HG03439 (cell line): Measurements from ENCODE around the gene EGLN2.
"Not testable (repeated sequence)": the region's sequence is repeated elsewhere in the genome, so short reads cannot be mapped to it uniquely, and the experiment has no call there.

Experiments used
- ATAC-seq: cut with Tn5 transposase; IDR thresholded peaks from one replicate; pipeline ENCODE4 v1.9.1; 2021; ENCODE audit warnings: mild to moderate bottlenecking, moderate library complexity; ENCODE audit not compliant: unreplicated experiment

EGLN2 gene

DNA sequence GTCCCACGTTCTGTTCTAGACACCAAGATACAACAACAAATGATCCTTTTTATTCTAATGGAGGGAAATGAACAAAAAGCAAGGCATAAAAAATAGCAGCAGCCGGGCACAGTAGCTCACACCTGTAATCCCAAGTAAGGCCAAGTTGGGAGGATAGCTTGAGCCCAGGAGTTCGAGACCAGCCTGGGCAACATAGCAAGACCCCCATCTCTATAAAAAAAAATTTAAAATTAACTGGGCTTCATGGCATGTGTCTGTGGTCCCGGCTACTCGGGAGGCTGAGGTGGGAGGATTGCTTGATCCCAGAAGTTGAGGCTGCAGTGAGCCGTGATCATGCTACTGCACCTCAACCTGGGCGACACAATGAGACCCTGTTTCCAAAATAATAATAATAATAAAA, 22.6 kb upstream of the EGLN2 start:
- no peak for ATAC-seq

DNA sequence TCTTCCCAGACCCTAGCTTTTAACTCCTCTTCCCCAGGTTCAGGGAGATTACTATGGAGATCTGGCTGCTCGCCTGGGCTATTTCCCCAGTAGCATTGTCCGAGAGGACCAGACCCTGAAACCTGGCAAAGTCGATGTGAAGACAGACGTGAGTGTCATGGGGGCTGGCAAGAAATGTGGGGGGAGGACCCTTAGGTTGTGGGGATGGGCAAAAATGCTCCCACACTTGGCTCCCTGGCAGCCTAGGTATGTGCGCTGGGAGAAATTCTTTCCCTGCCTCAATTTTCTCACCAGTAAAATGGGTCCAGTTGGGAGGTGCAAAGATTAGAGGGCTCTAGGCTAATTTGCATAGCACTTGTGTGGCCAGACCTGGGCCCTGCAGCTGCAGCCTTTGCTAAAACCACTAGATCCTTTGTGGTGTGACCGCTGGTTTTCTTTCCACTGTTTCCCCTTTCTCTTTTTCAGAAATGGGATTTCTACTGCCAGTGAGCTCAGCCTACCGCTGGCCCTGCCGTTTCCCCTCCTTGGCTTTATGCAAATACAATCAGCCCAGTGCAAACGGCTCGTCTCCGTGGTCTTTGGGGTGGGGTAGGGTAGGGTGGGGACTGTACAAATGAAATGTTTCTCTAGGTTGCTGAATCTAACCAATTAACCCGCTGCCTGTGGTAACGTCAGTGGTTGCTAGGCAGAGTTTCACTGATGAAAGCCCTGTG, 21.9 kb upstream of the EGLN2 start:
- peak; percentile 68 for ATAC-seq

DNA sequence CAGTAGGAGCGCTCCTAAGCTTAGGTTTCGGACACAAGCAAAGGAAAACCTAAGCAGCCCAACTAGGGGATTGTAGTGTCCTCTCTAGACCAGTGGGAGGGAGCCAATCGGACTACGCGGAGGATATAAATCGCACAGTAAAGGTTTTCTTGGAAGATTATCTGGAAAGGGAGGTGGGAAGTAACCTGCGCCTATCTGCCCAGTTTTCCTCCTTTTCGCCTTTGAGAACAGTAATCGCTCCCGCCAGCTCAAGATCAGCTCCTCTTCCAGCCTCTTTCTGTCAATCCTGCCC, 21.4 kb upstream of the EGLN2 start:
- no peak for ATAC-seq

DNA sequence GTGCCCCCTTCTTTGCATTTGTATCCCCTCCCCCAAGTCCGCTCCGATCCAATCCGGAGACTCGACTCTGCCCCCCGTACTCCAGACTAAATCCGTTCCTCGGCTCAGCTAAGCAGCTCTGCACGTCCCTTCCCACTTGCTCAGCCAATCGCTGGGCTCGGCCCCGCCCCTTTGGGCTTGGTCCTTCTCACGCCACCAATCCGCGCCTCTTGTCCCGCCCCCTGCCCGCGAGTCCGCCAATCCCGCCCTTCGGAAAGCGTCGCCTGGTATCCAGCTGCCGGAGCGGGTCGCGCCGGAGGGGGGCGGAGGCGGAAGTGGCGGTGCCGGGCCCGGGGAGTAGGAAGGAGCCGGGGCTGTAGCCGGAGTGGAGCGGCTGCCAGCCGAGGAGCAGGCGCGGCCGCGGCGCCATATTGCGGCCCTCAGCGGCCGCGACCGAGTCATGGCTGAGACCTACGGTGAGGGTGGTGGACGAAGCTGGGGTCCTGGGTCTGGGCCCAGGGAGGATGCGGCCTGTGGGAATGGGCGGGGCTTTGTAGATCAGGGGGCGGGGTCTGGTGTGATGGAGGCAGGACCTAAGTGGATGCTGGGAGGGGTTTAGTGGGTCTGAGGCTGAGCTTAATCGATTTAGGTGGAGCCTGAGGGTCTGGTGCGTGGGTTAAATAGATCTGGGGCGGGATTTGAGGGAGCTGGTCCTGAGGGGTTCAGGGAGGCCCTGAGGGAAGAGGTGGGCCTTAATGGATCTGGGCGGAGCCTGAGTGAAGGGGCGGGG, 20.9 kb upstream of the EGLN2 start, which contains the start of gene RAB4B:
RAB4B (plus strand) TSS at position 311 of the 769 bp plus-strand sequence; CDS start at position 440, 129 bp downstream.
- peak; percentile 60 for ATAC-seq

DNA sequence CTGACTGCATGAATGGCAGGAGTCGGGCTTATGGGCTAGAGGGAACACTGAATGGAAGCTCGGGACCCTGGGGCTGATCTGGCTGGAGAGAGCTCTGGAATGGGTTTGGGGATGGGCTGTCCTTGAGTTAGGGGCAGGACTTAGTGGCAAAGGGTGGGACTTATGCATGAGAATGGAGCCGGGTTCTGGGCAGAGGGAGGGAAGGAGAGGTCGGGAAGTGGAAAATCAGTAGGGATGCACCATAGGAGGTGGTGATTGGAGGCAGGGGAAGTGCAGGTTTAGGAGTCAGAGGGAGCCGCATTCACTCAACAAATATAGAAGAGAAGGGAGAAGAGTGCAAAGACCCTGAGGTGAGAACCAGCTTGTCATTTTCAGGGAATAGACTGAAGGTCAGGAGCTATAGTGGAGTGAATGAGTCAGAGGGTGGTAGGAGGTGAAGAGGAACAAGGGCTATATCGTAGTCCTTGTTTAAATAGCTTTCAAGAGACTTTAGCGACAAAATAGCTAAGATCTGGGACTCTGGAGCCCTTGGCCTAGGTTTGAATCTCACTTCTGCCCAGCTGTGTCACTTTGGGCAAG, 20.2 kb upstream of the EGLN2 start:
- ATAC-seq: no peak

DNA sequence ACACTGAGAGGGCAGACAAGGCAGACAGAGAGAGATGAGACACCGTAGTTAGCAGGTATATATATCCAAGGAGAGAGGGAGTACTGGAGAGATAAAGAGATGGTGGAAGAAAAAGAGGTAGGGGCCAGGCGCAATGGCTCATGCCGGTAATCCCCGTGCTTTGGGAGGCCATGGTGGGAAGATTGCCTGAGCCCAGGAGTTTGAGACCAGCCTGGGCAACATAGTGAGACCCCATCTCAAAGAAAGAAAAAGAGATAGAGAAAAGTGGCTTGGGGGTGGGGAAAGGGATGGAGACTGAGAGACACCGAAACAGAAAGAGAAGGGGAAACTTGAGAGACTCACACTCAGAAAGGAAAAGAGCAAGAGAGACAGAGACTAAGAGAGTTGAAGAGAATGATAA, 18.4 kb upstream of the EGLN2 start:
- no peak for ATAC-seq

DNA sequence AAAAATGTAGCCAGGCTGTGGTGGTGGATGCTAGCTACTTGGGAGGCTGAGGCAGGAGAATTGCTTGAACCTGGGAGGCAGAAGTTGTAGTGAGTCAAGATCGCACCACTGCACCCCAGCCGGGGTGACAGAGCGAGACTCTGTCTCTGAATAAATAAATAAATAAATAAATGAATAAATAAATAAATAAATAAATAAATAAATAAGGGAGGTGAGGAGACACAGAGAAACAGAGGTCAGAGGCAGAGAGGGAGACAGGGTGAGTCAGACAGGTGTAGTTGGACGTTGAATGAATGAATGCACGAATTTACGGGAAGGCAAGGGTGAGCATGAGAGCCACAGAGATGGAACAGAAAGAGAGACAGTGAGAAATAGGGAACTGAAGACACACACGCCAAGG, 17.9 kb upstream of the EGLN2 start:
- no peak for ATAC-seq

DNA sequence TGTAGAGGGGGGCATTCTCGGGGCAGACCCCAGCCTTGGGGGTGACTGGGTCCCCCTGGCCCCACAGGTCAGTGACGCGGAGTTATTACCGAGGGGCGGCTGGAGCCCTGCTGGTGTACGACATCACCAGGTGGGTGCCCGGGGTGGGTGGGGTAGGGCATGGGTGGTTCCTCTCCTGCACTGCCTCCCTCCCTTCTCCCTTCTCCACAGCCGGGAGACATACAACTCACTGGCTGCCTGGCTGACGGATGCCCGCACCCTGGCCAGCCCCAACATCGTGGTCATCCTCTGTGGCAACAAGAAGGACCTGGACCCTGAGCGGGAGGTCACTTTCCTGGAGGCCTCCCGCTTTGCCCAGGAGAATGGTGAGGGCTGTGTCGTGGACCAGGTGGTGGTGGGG, 15.3 kb upstream of the EGLN2 start:
- no peak for ATAC-seq

DNA sequence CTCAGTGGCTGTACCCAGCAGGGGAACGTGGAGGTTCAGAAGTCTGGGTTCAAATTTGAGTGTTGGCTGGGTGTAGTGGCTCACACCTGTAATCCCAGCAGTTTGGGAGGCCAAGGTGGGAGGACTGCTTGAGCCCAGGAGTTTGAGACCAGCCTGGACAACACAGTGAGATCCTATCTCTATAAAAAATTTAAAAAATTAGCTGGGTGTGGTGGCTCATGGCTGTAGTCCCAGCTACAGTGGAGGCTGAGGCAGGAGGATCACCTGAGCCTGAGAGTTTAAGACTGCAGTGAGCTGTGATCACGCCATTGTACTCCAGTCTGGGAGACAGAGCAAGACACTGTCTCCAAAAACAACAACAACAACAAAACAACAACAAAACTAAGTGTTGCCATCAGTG, 14.8 kb upstream of the EGLN2 start:
- not testable (repeated sequence) for ATAC-seq

DNA sequence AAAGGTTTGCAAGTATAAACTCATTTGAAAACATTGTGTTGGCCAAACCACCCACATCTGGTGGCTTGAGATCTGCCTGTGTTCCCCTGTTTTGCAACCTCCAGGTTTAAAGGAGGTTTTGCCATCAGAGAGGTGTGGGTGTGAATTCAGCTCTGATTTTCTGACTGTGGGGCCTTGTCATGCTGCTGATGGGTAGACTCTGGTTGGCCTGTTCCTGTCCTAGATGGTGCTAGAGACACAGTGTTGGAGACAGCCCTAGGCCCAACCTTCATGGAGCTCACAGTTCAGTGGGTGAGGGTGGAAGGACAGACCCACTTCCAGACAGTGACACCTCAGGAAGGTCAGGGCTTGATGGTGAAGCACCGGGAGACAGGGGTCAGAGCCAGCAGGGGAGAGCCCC, 13.5 kb upstream of the EGLN2 start:
- no peak for ATAC-seq

DNA sequence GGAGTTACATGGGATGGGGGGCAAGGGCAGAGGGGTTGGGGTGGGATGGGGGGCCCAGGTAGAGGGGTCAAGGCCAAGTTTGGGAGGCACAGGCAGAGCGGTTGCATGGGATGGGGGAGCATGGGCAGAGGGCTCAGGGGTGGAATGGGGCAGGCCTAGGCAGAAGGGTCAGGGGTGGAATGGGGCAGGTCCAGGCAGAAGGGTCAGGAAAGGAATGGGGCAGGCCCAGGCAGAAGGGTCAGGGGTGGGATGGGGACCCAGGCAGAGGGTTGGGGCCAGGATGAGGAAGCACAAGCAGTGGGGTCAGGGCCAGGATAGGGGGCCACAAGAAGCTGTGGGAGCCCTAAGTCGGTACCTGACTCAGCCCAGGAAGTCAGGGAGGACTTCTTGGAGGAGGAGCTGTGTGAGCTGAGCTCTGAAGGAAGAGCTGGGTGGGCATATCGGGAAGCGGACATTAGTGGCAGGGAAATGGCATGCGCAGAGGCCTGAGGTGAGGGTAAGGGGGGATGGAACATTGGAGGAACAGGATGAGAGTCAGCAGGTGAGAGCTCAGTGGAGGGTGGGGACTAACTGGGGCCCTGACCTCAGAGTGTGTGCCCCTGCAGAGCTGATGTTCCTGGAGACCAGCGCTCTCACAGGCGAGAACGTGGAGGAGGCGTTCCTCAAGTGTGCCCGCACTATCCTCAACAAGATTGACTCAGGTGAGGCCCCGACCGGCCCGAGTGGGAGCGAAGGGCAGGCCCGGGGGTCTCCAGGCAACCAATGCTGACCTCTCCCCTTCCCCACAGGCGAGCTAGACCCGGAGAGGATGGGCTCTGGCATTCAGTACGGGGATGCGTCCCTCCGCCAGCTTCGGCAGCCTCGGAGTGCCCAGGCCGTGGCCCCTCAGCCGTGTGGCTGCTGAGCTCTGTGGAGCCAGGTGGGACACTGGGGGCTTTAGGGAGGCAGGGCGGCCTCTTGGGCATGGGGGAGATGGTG, 12.6 kb upstream of the EGLN2 start:
- ATAC-seq: no peak

DNA sequence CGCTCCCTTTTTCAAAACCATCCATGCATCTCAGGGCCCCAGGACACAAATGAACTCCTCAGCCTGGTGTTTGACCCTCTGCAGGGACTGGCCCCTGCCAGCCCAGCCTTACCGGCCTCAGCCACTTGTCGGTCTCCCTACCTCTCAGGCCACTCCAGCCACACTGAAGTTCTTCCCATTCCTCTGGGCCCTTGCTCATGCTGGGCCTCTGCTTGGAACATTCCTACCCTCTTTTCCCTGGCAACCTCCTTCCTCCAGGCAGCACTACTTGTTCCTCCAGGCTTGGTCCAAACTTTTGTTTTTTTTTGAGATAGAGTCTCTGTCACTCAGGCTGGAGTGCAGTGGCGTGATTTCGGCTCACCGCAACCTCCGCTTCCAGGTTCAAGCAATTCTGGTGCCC, 7.6 kb upstream of the EGLN2 start:
- ATAC-seq: no peak

DNA sequence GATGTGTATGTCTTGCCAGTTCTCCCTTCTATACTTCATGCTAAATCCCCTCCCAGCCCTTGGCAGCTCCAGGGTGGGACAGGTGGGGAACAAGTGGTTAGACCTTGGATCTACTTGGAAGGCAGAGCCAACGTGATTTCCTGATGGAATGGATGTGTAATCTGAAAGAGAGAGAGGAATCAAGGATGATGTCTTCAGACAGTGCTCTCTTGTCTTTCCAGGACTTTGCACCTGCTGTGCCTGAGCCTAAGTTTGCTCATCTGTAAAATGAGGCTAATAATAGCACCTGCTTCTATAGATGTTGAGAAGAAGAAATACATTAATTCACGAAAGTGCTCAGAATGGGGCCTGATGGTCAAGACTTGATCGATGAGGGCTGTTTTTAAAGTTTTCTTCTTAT, 7.0 kb upstream of the EGLN2 start:
- ATAC-seq: no peak

DNA sequence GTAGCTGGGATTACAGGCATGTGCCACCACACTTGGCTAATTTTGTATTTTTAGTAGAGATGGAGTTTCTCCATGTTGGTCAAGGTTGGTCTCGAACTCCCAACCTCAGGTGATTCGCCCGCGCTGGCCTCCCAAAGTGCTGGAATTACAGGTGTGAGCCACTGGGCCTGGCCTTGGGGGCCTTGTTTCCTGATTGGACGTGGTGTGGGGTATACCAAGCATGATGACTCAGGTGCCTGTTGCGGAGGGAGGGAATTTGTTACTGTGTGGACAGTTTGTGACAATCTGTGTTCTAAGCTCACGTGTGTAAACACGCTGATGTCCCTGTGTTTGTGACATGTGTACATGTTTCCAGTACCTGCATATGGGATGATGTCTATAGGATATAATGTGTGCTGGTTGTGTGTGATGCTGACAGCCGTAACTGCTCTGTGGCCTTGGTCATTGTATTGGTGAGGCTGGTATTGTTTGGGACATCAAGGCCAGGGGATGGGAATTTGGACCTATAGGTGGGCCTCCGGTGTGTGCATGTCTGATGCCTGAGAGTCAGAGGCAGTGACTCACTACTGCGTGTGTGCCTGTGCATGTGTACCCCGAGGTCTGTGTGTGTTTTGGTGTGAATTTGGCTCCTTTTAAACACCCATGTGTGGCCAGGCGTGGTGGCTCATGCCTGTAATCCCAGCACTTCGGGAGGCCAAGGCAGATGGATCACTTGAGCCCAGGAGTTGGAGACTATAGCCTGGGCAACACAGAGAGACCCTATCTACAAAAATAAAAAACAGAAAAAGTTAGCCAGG, 1.6 kb upstream of the EGLN2 start:
- no peak for ATAC-seq

DNA sequence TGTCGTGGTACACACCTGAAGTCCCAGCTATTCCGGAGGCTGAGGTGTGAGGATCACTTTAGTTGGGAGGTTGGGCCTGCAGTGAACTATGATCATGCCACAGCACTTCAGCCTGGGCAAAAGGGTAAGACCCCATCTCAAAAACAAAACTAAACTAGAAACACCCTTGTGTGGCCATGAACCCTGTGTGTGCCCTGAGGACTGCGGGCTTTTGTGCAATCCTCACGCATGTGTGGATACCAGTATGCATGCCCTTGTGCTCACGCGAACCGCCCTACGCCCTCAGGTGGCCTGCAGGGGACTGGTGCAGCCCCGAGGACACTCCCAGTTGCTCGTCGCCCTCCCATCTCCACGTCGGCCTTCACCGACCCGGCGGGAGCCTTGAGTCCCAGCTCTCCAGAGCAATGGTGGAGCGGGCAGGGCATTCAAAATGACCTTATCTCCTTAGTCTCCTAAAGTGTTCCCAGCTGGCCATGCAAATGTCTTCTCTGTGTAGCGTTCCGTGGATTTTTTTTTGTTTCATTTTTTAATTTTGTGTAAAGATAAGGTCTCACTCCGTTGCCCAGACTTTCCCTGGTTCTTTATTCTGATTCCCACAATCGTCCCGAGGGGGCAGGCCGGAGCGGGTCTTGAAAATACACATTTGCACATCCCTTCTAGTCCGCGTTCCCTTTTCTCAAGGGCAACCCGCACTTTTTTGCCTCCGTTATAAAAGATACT, 868 bp upstream of the EGLN2 start:
- ATAC-seq: peak; percentile 20

DNA sequence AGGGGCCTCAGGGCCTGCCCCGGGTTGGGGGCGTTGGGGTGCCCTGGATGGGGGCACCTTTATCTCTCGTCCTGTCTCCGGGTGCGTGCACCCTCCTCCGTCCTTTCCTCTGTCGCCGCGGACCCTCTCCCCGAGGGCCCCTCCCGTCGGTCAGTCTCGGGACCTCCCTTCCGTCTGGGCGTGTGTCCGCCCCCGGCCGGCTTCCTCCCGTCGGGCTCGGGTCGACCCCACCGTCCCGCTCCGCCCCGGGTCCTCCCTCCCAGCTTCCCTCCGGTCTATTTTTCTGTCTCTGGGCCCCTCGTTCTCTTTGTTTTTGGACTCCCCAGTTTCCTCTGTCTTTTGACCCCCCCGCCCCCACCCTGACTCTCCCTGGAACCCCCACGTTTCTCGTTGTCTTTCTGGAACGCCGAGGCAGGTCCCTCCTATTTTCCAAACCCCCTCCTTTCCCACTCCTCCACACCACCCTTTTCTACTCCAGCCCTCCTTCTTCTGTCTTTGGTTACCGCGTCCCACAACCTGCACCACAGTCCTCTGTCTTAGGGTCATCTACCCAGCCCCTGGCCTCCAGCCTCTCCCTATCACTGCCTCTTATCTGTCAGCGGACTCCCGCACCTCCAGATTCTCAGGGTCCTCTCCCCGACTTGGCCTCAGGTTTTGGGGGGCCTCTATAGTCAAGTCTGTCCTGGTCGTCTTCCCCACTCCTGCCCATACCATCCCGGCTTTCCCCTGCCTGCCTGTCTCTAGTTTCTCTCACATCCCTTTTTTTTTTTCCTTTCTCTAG, 757 bp downstream of the EGLN2 start:
- no peak for ATAC-seq

DNA sequence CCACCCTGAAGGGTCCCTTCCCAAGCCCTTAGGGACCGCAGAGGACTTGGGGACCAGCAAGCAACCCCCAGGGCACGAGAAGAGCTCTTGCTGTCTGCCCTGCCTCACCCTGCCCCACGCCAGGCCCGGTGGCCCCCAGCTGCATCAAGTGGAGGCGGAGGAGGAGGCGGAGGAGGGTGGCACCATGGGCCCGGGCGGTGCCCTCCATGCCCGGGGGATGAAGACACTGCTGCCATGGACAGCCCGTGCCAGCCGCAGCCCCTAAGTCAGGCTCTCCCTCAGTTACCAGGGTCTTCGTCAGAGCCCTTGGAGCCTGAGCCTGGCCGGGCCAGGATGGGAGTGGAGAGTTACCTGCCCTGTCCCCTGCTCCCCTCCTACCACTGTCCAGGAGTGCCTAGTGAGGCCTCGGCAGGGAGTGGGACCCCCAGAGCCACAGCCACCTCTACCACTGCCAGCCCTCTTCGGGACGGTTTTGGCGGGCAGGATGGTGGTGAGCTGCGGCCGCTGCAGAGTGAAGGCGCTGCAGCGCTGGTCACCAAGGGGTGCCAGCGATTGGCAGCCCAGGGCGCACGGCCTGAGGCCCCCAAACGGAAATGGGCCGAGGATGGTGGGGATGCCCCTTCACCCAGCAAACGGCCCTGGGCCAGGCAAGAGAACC, 1.5 kb downstream of the EGLN2 start:
- no peak for ATAC-seq

DNA sequence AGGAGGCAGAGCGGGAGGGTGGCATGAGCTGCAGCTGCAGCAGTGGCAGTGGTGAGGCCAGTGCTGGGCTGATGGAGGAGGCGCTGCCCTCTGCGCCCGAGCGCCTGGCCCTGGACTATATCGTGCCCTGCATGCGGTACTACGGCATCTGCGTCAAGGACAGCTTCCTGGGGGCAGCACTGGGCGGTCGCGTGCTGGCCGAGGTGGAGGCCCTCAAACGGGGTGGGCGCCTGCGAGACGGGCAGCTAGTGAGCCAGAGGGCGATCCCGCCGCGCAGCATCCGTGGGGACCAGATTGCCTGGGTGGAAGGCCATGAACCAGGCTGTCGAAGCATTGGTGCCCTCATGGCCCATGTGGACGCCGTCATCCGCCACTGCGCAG, 2.0 kb downstream of the EGLN2 start:
- no peak for ATAC-seq
